Colonic mucosa (tissue), 4 donors: ENCODE results near the gene ADIPOR1. TPM values are rescaled to one million over a fixed set of nuclear protein-coding genes. Genes with fewer than 3 reads are reported as not detected.

Experiments
- DNase-seq: peaks from one replicate; pipeline ENCODE4 v3.0.0-alpha.2; 2020
- H3K27ac ChIP-seq: fragments of 200-600 bp; one replicate; pipeline ENCODE4 v1.8.0; 2021
- H3K27me3 ChIP-seq: fragments of 200-600 bp; one replicate; pipeline ENCODE4 v1.8.0; 2021
- H3K36me3 ChIP-seq: fragments of 200-600 bp; one replicate; pipeline ENCODE4 v1.8.0; 2021
- H3K4me1 ChIP-seq: fragments of 200-600 bp; one replicate; pipeline ENCODE4 v1.8.0; 2021; ENCODE audit warnings: mild to moderate bottlenecking
- H3K4me3 ChIP-seq: fragments of 200-600 bp; one replicate; pipeline ENCODE4 v1.8.0; 2021
- H3K9ac ChIP-seq, 2 donors: one replicate each; pipeline ENCODE4 v1.7.0; 2013; ENCODE audit warnings: control low read depth in 2 of 2, low read depth in 2 of 2, low read length in 2 of 2
- H3K9me3 ChIP-seq: fragments of 200-600 bp; one replicate; pipeline ENCODE4 v1.8.0; 2021
- CTCF ChIP-seq: fragments of 200-600 bp; IDR thresholded peaks from one replicate; pipeline ENCODE4 v1.8.0; 2022; ENCODE audit warnings: antibody characterized with exemption, mild to moderate bottlenecking
- intact Hi-C: fragments of 100-400 bp; cut with DNase I; formaldehyde crosslinking; loops from one replicate; pipeline ENCODE4 v1.14.1; 2022
- total RNA-seq, 2 donors: library from RNA; stranded (reverse); fragmentation: NEBNext Ultra II Directional in 1 of 2; extraction: Animal tissue kit (Norgen Biotek cat#: 25700) in 1 of 2; gene quantifications; one replicate each; pipeline ENCODE4 v1.2.1, GENCODE V29; 2021
- donor health status: healthy.
- donor health status: DM: no; HTN: no; CAD: no.
- donor health status: DM: no; HTN: no; CAD: no.

ADIPOR1 gene
- total RNA-seq, 2 donors from 2014 or later, result 82.1 to 82.7 TPM

GRCh38 chr1:202967684-202968281 is 9.7 kb upstream of the ADIPOR1 start:
- Histone ChIP-seq H3K27me3 (no peaks in the 10 kb centered on the region), H3K9ac (peak overlapping the region; percentile 58 to 84), H3K36me3 (no peaks in the 10 kb centered on the region), H3K4me3 (peak overlapping the region; percentile 95), H3K27ac (peak overlapping the region; percentile 44), H3K4me1 (peaks cover 9% of the 10 kb centered on the region), H3K9me3 (no peaks in the 10 kb centered on the region)
- DNase-seq, result peak; percentile 31
- intact Hi-C loops, result no loop called here
- TF ChIP-seq CTCF, result no peak

GRCh38 chr1:202966006-202966898 is 8.1 kb upstream of the ADIPOR1 start:
- no peak for TF ChIP-seq CTCF
- peak overlapping the region; percentile 73 to 99 for H3K9ac ChIP-seq
- peaks cover 9% of the 10 kb centered on the region for H3K4me1 ChIP-seq
- H3K27me3 ChIP-seq, result no peaks in the 10 kb centered on the region
- peak; percentile 45 for DNase-seq
- H3K9me3 ChIP-seq, result no peaks in the 10 kb centered on the region
- peak overlapping the region; percentile 74 for H3K27ac ChIP-seq
- intact Hi-C loops, result no loop called here
- no peaks in the 10 kb centered on the region for H3K36me3 ChIP-seq
- peak overlapping the region; percentile 95 for H3K4me3 ChIP-seq

- no peak overlapping the region for H3K4me3 ChIP-seq
- intact Hi-C loops, result no loop called here
Measured at GRCh38 chr1:202965422-202965821, 7.3 kb upstream of the ADIPOR1 start.

GRCh38 chr1:202964791-202965410 is 6.8 kb upstream of the ADIPOR1 start:
- H3K4me3 ChIP-seq, result no peak overlapping the region
- TF ChIP-seq CTCF, result no peak
- no peaks in the 10 kb centered on the region for H3K36me3 ChIP-seq
- intact Hi-C loops, result no loop called here
- DNase-seq, result no peak
- H3K4me1 ChIP-seq, result peaks cover 9% of the 10 kb centered on the region
- H3K27ac ChIP-seq, result no peak overlapping the region
- H3K9me3 ChIP-seq, result no peaks in the 10 kb centered on the region
- no peak overlapping the region for H3K9ac ChIP-seq
- no peaks in the 10 kb centered on the region for H3K27me3 ChIP-seq

More at GRCh38 chr1:202965422-202965821, 7.3 kb upstream of the ADIPOR1 start:
- peaks cover 9% of the 10 kb centered on the region for H3K4me1 ChIP-seq
- TF ChIP-seq CTCF, result no peak
- no peaks in the 10 kb centered on the region for H3K27me3 ChIP-seq
- no peak for DNase-seq
- H3K36me3 ChIP-seq, result no peaks in the 10 kb centered on the region
- no peaks in the 10 kb centered on the region for H3K9me3 ChIP-seq
- H3K9ac ChIP-seq, result no peak overlapping the region
- no peak overlapping the region for H3K27ac ChIP-seq

- no peaks in the 10 kb centered on the region for H3K27me3 ChIP-seq
- intact Hi-C loops, result no loop called here
- no peak overlapping the region for H3K9ac ChIP-seq
- no peak for DNase-seq
- TF ChIP-seq CTCF, result no peak
- peaks cover 14% of the 10 kb centered on the region for H3K4me1 ChIP-seq
- no peaks in the 10 kb centered on the region for H3K36me3 ChIP-seq
- H3K4me3 ChIP-seq, result no peak overlapping the region
- no peak overlapping the region for H3K27ac ChIP-seq
- H3K9me3 ChIP-seq, result no peaks in the 10 kb centered on the region
Measured at GRCh38 chr1:202961220-202961880, 3.2 kb upstream of the ADIPOR1 start.
